ENCODE results near the gene AARSD1. TPM values are rescaled to one million over a fixed set of nuclear protein-coding genes. Genes with fewer than 3 reads are reported as not detected.
A peak's percentile ranks its signal among the peaks of the same experiment; 100 is the strongest.
"Not testable (repeated sequence)": the region's sequence is repeated elsewhere in the genome, so short reads cannot be mapped to it uniquely, and the experiment has no call there.

Gene AARSD1
- total RNA-seq, 1 donor from 2014 or later = 39.1 TPM

DNA sequence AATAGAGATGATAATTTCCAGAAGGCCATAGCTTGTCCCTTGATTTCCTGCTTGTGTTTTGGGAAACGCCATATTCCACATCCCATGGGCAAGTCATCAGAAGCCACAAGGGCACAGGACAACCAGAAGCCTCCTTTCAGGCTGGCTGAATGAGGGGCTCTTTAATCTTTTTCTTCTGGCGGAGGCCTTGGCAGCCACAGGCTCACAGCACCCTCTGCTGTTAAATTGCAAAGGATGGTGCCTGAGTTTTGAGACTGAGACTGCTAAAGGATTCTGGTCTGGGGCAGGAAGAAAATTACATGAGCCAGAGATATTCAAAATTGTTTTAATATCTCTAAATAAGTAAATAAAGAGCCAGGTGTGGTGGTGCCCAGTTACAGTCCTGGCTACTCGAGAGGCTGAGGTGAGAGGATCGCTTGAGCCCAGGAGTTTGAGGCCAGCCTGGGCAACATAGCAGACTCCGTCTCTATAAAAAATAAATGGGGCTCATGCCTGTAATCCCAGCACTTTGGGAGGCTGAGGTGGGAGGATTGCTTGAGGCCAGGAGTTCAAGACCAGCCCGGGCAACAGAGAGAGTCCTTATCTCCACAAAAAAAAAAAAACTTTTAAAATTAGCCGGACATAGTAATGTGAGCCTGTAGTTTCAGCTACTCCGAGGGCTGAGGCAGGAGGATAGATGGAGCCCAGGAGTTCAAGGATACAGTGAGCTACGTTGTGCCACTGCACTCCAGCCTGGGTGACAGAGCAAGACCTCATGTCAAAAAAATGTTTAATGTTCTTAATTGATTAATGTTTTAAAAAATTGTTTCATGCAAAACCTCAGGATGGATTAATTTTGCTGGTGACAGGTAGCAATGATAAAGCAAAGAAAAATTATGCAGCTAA is 26.3 kb downstream of the AARSD1 start:
- H3K27me3 Mint-ChIP-seq (ENCODE audit: low read depth) = peaks cover 7% of the 10 kb centered on the region
- DNase-seq (ENCODE audit: low spot score) = no peak
- no peaks in the 10 kb centered on the region for H3K36me3 Mint-ChIP-seq (ENCODE audit: low read depth)
- no peak overlapping the region for H3K27ac Mint-ChIP-seq (ENCODE audit: unreplicated experiment)
- no peaks in the 10 kb centered on the region for H3K9me3 Mint-ChIP-seq (ENCODE audit: low read depth)
- H3K4me3 Mint-ChIP-seq (ENCODE audit: unreplicated experiment) = no peak overlapping the region
- H3K4me1 Mint-ChIP-seq (ENCODE audit: low read depth) = no peaks in the 10 kb centered on the region
- TF ChIP-seq, protein P1, sequence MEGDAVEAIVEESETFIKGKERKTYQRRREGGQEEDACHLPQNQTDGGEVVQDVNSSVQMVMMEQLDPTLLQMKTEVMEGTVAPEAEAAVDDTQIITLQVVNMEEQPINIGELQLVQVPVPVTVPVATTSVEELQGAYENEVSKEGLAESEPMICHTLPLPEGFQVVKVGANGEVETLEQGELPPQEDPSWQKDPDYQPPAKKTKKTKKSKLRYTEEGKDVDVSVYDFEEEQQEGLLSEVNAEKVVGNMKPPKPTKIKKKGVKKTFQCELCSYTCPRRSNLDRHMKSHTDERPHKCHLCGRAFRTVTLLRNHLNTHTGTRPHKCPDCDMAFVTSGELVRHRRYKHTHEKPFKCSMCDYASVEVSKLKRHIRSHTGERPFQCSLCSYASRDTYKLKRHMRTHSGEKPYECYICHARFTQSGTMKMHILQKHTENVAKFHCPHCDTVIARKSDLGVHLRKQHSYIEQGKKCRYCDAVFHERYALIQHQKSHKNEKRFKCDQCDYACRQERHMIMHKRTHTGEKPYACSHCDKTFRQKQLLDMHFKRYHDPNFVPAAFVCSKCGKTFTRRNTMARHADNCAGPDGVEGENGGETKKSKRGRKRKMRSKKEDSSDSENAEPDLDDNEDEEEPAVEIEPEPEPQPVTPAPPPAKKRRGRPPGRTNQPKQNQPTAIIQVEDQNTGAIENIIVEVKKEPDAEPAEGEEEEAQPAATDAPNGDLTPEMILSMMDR (IDR thresholded peaks at IDR 0.05) = peak; percentile 87

DNA sequence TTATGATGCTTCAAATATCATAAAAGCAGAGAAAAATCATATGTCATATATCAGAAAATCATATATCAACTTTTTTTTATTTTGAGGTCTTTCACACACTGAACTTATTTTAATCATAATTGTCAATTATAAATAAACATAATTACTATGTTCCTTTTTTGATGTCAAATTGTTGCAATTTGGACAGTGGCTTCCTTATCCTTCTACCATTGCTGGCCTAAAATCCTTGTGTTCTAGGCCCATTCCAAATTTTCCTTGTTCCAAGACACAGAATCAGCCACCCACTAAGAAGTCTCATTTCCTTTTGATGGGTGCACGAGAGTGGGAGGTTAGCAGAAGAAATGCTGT is 34.8 kb downstream of the AARSD1 start:
- H3K36me3 Mint-ChIP-seq (ENCODE audit: low read depth) = no peaks in the 10 kb centered on the region
- H3K4me1 Mint-ChIP-seq (ENCODE audit: low read depth) = peaks cover 18% of the 10 kb centered on the region
- TF ChIP-seq, protein P1 (IDR thresholded peaks at IDR 0.05) = peak; percentile 58
- no peaks in the 10 kb centered on the region for H3K9me3 Mint-ChIP-seq (ENCODE audit: low read depth)
- no peak overlapping the region for H3K27ac Mint-ChIP-seq (ENCODE audit: unreplicated experiment)
- peaks cover 4% of the 10 kb centered on the region for H3K27me3 Mint-ChIP-seq (ENCODE audit: low read depth)
- DNase-seq (ENCODE audit: low spot score) = no peak
- H3K4me3 Mint-ChIP-seq (ENCODE audit: unreplicated experiment) = no peak overlapping the region

DNA sequence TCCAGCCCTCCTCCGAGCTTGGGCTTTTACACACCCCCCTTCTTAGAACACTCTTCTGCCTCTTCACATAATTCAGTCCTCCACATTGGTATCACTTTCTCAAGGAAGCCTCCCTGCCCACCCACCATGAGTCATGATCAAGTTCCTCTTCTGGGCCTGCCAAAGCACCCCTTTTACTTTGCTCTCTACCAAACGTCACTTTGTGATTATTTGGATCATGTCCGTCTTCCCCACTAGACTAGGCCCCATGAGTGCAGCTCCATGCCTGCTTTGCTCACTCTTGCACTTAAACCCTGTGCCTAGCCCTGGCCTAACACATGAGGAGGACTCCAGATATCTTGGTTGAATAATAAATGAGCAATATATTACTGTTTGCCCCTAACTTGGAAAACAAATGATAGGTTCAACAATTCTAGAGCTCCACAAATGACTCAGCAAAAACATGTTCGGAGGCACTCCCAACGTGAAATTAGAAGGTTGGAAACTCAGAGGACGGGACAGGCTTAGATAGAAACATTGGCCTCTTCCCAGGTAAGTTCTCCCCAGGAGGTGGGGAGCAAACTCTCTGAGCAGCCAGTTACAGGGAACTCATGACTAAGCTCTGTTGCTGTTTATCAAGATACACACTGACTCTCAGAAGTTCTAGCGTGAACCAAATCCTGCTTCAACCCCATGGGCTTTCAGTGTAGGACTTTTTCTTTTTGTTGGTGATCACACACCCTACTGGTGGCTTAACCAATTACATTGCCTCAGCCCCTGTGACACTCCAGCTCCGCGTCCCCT is 35.3 kb downstream of the AARSD1 start:
- H3K27me3 Mint-ChIP-seq (ENCODE audit: low read depth) = peaks cover 4% of the 10 kb centered on the region
- DNase-seq (ENCODE audit: low spot score) = no peak
- peak overlapping the region; percentile 23 for H3K27ac Mint-ChIP-seq (ENCODE audit: unreplicated experiment)
- H3K4me1 Mint-ChIP-seq (ENCODE audit: low read depth) = peaks cover 18% of the 10 kb centered on the region
- no peaks in the 10 kb centered on the region for H3K36me3 Mint-ChIP-seq (ENCODE audit: low read depth)
- H3K4me3 Mint-ChIP-seq (ENCODE audit: unreplicated experiment) = no peak overlapping the region
- H3K9me3 Mint-ChIP-seq (ENCODE audit: low read depth) = no peaks in the 10 kb centered on the region
- TF ChIP-seq, protein P1 (IDR thresholded peaks at IDR 0.05) = peak; percentile 81

DNA sequence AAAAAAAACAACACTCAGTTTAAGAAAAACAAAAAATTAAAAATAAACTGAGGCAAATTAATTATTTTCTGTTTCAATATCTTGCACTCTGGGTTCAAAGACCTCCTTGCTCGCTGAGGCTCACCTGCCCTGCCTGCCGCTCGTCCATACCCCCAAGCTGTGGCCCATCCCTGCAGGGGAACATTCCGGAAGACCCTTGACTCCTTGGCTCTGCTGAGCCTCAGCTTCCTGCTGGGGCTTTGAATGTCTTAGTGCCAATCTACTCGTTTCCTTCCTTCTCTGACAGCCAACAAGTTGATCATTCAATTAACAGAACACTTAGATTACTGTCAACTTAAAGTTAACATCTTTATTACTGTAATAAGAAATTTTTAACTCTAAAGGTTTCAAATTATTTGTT is 39.4 kb downstream of the AARSD1 start:
- Mint-ChIP-seq H3K27ac (ENCODE audit: unreplicated experiment) (no peak overlapping the region), H3K4me1 (ENCODE audit: low read depth) (peaks cover 45% of the 10 kb centered on the region), H3K4me3 (ENCODE audit: unreplicated experiment) (no peak overlapping the region), H3K9me3 (ENCODE audit: low read depth) (no peaks in the 10 kb centered on the region), H3K27me3 (ENCODE audit: low read depth) (peaks cover 2% of the 10 kb centered on the region), H3K36me3 (ENCODE audit: low read depth) (no peaks in the 10 kb centered on the region)
- DNase-seq (ENCODE audit: low spot score) = no peak
- TF ChIP-seq, protein P1 (IDR thresholded peaks at IDR 0.05) = no peak

DNA sequence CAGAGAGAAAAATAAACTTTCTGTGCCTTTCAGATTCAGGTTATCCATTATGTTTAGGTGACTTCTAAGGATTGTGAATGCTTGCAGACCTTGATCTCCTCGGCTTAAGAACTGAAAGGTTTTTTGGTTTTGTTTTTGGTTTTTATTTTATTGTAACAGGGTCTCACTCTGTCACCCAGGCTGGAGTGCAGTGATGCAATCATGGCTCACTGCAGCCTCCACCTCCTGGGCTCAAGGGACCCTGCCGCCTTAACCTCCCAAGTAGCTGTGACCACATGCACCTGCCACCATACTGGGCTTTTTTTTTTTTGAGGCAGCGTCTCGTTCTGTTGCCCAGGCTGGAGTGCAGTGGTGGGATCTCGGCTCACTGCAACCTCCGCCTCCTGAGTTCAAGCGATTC is 40.8 kb downstream of the AARSD1 start:
- H3K4me3 Mint-ChIP-seq (ENCODE audit: unreplicated experiment); H3K9me3 Mint-ChIP-seq (ENCODE audit: low read depth); H3K27me3 Mint-ChIP-seq (ENCODE audit: low read depth); H3K36me3 Mint-ChIP-seq (ENCODE audit: low read depth); DNase-seq (ENCODE audit: low spot score); H3K27ac Mint-ChIP-seq (ENCODE audit: unreplicated experiment): not testable (repeated sequence)
- H3K4me1 Mint-ChIP-seq (ENCODE audit: low read depth) = peaks cover 48% of the 10 kb centered on the region
